ENCODE results near the gene SPINT2. TPM values are rescaled to one million over a fixed set of nuclear protein-coding genes. Genes with fewer than 3 reads are reported as not detected.

SPINT2 gene
- total RNA-seq, 1 donor from 2014 or later, result 27.7 TPM

- ATAC-seq (no peak), DNase-seq (ENCODE audit: low spot score) (no peak)
- intact Hi-C loops (cut with DNase I), result no loop called here
Measured at GRCh38 chr19:38310279-38310670, 45.9 kb downstream of the SPINT2 start.

DNA sequence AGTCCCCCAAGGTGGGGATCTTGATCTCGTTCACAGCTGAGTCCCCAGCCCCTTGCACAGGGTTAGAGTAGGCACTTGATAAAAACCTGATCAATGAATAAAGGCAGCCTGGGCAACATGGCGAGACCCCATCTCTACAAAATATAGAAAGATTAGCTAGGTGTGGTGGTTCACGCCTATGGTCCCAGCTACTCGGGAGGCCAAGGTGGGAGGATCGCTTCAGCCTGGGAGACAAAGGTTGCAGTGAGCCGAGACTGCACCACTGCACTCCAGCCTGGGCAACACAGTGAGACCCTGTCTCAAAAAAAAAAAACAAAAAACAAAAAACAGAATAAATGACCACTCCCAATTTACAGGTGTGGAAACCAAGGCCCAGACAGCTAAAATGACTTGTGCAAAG lies 46.6 kb downstream of the SPINT2 start:
- intact Hi-C loops (cut with DNase I), result no loop called here
- ATAC-seq (no peak), DNase-seq (ENCODE audit: low spot score) (no peak)

DNA sequence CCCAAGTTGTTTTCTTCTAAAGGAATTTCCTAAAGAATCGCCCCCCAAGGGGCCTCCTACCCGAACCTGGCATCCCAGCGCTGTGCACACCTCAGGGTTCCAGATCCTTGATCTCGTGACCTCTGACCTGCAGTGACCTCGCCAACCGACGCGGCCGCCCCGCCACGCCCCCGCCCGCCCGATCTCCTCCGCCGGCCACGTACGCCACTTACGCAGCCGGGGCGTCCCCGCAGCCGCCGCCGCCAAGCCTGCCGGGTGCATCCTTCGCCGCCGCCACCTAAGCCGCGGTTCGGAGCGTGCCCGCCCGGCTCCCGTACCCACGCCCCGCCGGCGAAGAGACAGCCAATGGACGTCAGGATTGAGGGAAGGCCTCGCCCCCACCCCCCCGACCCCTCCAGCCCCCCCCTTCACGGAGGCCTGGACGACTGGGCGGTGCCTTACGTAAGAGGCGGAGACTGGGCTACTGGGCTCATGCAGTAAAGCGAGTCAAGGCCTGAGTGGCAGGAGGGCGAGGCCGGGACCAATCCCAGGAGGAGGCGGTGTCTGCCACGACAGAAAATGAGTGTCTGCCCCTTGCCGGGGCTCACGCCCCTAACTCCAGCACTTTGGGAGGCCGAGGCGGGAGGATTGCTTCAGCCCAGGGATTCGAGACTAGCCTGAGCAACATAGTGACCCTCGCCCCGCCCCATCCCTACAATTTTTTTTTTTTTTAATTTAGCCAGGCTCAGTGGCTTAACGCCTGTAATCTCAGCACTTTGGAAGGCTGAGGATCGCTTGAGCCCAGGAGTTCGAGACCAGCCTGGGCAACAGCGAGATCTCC lies 51.5 kb downstream of the SPINT2 start, which contains the start of gene YIF1B:
Gene YIF1B, minus strand, starts transcription at position 291 of the 820 bp plus-strand sequence. Its CDS starts 30 bp downstream, at position 261.
- DNase-seq (ENCODE audit: low spot score) (peak; percentile 96), ATAC-seq (peak; percentile 97)
- intact Hi-C loops (cut with DNase I), result no loop called here

GRCh38 chr19:38316477-38317067 lies 52.2 kb downstream of the SPINT2 start:
- intact Hi-C loops (cut with DNase I), result no loop called here
- ATAC-seq (no peak), DNase-seq (ENCODE audit: low spot score) (no peak)

GRCh38 chr19:38317104-38317612 lies 52.8 kb downstream of the SPINT2 start:
- no peak for ATAC-seq
- intact Hi-C loops (cut with DNase I), result no loop called here
- DNase-seq (ENCODE audit: low spot score), result no peak

GRCh38 chr19:38318660-38319059 lies 54.3 kb downstream of the SPINT2 start:
- no peak for ATAC-seq
- DNase-seq (ENCODE audit: low spot score), result no peak
- intact Hi-C loops (cut with DNase I), result no loop called here

DNA sequence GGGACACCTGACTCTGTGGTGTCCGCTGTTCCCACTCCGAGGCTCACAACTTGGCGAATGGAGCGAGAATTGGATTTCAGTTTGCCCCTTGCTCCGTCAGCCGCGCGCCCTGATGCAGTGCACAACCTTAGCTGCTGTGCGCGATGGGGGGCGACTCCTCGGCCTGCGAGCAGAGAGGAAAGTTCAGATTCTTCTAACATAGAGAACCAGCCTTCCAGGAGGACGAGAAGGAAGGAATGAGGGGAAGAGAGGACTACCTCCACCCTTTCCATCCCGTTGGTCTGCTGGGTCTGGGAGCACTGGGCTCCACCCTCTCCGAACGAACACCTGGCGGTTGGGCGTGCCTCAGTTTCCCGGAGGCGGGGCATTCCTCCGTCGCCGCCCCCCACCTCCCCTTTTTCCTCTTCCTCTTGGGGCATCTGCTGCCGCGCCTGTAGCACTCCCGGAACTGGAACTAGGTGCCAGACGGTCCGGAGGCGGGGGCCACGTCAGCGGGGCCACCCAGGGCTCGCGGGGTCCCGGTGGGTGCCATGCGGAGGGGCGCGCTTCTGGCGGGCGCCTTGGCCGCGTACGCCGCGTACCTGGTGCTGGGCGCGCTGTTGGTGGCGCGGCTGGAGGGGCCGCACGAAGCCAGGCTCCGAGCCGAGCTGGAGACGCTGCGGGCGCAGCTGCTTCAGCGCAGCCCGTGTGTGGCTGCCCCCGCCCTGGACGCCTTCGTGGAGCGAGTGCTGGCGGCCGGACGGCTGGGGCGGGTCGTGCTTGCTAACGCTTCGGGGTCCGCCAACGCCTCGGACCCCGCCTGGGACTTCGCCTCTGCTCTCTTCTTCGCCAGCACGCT lies 55.3 kb downstream of the SPINT2 start, which contains the start of gene KCNK6:
Gene KCNK6, plus strand, starts transcription at position 425 of the 838 bp plus-strand sequence. Its CDS starts 106 bp downstream, at position 531.
- intact Hi-C loops (cut with DNase I), result no loop called here
- peak; percentile 75 for DNase-seq (ENCODE audit: low spot score)
- peak; percentile 1 for ATAC-seq

DNA sequence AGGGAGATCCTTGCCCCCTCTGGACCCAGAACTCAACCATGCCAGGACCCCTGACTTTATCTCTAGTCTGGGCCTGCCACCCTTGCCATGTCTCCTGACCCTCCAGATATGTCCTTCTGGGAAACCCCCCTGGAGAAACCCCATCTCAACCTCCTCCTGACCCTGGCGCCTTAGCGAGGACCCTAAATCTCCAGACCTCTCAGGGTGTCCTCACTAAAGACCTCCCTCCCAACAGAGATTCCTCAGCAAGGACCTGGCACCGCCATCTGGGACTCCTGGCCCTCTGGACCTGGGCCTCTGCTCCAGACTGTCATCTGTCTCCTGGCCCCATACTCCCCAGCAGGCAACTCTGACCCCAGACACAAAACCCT lies 56.6 kb downstream of the SPINT2 start:
- no peak for ATAC-seq
- DNase-seq (ENCODE audit: low spot score), result no peak
- intact Hi-C loops (cut with DNase I), result no loop called here

DNA sequence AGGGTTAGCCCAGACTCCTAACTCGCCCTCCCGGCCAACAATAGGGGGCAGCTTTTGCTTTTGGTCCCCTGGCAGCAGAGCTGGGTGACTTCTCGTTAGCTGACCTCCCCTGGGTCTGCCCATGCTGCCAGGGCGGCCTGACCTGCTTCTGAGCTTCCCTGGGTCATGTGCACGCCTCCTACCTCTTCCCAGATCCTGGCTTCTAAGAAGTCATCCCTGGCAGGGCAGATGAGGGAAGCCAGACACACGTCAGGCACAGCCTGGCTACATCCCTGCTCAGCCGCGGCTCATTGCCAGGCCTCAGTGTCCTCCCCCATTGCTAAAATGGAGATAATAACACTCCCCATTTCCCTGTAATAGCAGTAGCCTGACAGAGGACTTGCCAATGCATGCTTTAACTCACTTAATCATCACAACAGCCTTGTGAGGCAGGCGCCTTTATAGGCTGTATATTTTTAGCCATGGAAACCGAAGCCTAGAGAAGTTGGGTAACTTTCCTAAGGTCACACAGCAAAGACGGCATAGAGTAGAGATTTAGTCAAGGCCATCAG lies 57.3 kb downstream of the SPINT2 start:
- ATAC-seq (peak; percentile 28), DNase-seq (ENCODE audit: low spot score) (no peak)
- intact Hi-C loops (cut with DNase I), result no loop called here

GRCh38 chr19:38323291-38323690 lies 58.9 kb downstream of the SPINT2 start:
- intact Hi-C loops (cut with DNase I), result no loop called here
- no peak for ATAC-seq
- DNase-seq (ENCODE audit: low spot score), result no peak

DNA sequence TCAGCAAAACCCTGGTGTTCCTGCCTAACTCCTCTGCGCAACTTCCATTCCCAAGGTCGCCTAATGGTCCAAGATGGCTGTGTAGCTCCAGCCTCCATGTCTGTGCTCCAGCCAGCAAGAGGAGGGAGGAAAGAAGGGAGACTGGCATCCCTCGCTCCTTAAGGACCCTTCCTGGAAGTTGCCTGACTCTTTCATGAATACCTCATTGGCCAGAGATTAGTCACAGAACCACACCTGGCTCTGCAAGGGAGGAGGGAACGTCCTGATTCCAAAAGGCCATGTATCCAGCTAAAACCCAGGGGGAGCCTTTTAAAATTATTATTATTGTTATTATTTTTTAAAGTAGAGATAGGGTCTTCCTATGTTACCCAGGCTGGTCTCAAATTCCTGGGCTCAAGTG lies 60.1 kb downstream of the SPINT2 start:
- DNase-seq (ENCODE audit: low spot score) (no peak), ATAC-seq (no peak)
- intact Hi-C loops (cut with DNase I), result no loop called here

- no peak for DNase-seq (ENCODE audit: low spot score)
- no peak for ATAC-seq
- intact Hi-C loops (cut with DNase I), result no loop called here
Measured at GRCh38 chr19:38326591-38326990, 62.2 kb downstream of the SPINT2 start.

- intact Hi-C loops (cut with DNase I), result loop anchor here (5.0 kb wide), 1 partner anchor 427 kb away; no protein-coding TSS in a partner anchor
- ATAC-seq, result no peak
- no peak for DNase-seq (ENCODE audit: low spot score)
Measured at GRCh38 chr19:38329651-38330050, 65.3 kb downstream of the SPINT2 start.

- intact Hi-C loops (cut with DNase I), result loop anchor here (5.0 kb wide), 1 partner anchor 429 kb away; no protein-coding TSS in a partner anchor
Measured at GRCh38 chr19:38331728-38332127, 67.4 kb downstream of the SPINT2 start.

DNA sequence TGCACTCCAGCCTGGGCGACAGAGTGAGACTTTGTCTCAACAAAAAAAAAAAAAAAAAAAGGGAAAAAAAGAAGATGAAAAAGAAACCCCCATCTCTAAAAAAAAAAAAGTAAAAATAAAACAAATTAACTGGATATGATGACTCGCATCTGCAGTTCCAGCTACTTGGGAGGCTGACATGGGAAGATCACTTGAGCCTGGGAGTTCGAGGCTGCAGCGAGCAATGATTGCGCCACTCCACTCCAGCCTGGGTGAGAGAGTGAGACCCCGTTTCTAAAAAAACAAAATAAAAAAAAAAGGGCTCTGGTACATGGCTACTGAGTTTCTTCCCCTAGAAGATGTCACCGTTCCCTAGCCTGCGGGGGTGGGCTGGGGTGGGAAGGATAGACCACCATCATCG lies 68.9 kb downstream of the SPINT2 start:
- DNase-seq (ENCODE audit: low spot score) (no peak), ATAC-seq (no peak)
- intact Hi-C loops (cut with DNase I), result loop anchor here (5.0 kb wide), 1 partner anchor 431 kb away; no protein-coding TSS in a partner anchor

More at GRCh38 chr19:38331728-38332127, 67.4 kb downstream of the SPINT2 start:
- ATAC-seq (no peak), DNase-seq (ENCODE audit: low spot score) (no peak)

- peak; percentile 95 for ATAC-seq
- peak; percentile 97 for DNase-seq (ENCODE audit: low spot score)
- intact Hi-C loops (cut with DNase I), result loop anchor here (2.0 kb wide), 1 partner anchor 91 kb away; no protein-coding TSS in a partner anchor
Measured at GRCh38 chr19:38335949-38336637, 71.7 kb downstream of the SPINT2 start.

DNA sequence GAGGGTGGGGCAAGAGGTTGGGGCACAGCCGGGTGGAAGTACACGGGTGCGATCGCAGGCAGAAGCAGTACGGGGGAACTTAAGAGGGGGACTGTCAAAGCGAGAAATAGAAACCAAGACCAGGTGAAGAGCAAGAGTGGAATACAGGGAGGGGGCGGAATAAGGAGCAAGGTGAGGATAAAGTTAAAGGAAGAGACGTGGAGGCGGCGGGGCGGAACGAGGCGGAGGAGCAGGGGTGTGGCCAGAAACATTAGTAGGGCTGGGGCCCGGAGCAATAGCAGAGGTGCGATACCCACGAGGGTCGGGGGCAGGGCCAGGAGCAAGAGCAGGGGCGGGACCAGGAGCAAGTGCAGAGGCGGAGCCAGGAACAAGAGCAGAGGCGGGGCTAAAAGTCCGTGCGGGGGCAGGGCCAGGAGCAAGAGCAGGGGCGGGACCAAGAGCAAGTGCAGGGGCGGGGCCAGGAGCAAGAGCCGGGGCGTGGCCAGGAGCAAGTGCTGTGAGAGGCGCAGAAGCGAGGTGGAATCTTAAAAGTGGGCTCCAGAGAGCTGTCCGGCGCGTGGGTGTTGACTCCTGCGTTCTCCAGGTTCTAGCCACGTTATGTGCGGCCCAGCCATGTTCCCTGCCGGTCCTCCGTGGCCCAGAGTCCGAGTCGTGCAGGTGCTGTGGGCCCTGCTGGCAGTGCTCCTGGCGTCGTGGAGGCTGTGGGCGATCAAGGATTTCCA lies 72.4 kb downstream of the SPINT2 start:
- intact Hi-C loops (cut with DNase I), result no loop called here
- ATAC-seq (peak; percentile 87), DNase-seq (ENCODE audit: low spot score) (peak; percentile 98)

DNA sequence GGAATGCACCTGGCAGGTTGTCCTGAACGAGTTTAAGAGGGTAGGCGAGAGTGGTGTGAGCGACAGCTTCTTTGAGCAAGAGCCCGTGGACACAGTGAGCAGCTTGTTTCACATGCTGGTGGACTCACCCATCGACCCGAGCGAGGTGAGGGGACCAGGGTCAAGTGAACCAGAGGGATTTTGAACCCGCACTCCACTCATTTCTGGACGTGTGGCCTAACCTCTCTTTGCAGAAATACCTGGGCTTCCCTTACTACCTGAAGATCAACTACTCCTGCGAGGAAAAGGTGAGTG lies 72.9 kb downstream of the SPINT2 start:
- ATAC-seq (no peak), DNase-seq (ENCODE audit: low spot score) (no peak)
- intact Hi-C loops (cut with DNase I), result no loop called here

All from sciatic nerve (tissue), 2 donors.